SU-DHL-6 (cell line): ENCODE measurements around the gene RUNX1.

Experiments used
- EZH2phosphoT487 ChIP-seq: fragments of 200-600 bp; sonication (generic), shearing (Covaris generic); conservative IDR thresholded peaks from 2 replicates; pipeline ENCODE4 v1.6.1; 2018; ENCODE audit warnings: mild to moderate bottlenecking, antibody characterized with exemption, low read length, moderate library complexity, mixed read lengths
- TF ChIP-seq, protein P1 (sequence below): fragments of 200-600 bp; sonication (generic); IDR thresholded peaks from one replicate; pipeline ENCODE4 v1.5.1; 2017; ENCODE audit warnings: antibody characterized with exemption, mild to moderate bottlenecking, low read length, moderate library complexity; ENCODE audit not compliant: insufficient read depth, poor library complexity, severe bottlenecking

GRCh38 chr21:34875830-34876229 lies 173.3 kb downstream of the RUNX1 start:
- TF ChIP-seq, protein P1, sequence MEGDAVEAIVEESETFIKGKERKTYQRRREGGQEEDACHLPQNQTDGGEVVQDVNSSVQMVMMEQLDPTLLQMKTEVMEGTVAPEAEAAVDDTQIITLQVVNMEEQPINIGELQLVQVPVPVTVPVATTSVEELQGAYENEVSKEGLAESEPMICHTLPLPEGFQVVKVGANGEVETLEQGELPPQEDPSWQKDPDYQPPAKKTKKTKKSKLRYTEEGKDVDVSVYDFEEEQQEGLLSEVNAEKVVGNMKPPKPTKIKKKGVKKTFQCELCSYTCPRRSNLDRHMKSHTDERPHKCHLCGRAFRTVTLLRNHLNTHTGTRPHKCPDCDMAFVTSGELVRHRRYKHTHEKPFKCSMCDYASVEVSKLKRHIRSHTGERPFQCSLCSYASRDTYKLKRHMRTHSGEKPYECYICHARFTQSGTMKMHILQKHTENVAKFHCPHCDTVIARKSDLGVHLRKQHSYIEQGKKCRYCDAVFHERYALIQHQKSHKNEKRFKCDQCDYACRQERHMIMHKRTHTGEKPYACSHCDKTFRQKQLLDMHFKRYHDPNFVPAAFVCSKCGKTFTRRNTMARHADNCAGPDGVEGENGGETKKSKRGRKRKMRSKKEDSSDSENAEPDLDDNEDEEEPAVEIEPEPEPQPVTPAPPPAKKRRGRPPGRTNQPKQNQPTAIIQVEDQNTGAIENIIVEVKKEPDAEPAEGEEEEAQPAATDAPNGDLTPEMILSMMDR, result no peak
- TF ChIP-seq EZH2phosphoT487, result no peak
